Measurements from ENCODE around the gene VAPA.

GRCh38 chr18:9869715-9870430, 43.9 kb upstream of the VAPA start:
- TF ChIP-seq CTCF (IDR thresholded peaks at IDR 0.05) (no peak), EZH2 (IDR thresholded peaks at IDR 0.05; ENCODE audit: borderline replicate concordance, insufficient read depth, low read depth, low read length, poor library complexity, severe bottlenecking) (no peak)

Measured in B cell (primary cell).